B cell (primary cell): ENCODE results near the gene POMGNT1. TPM values are rescaled to one million over a fixed set of nuclear protein-coding genes. Genes with fewer than 3 reads are reported as not detected.

Experiments used
- ATAC-seq: fragments of 200-7000 bp; cut with Tn5 transposase; one replicate; pipeline ENCODE4 v1.10.0; 2021; ENCODE audit warnings: low read depth, mild to moderate bottlenecking, moderate number of reproducible peaks, moderate library complexity
- CTCF ChIA-PET: fragments of 350-600 bp; sonication (Branson Sonifier 250); formaldehyde crosslinking; loops from one replicate; lab custom pipeline; 2021; ENCODE audit warnings: antibody characterized with exemption, inconsistent platforms; lab: Charles Lee
- POLR2A ChIA-PET: fragments of 350-600 bp; sonication (Branson Sonifier 250); formaldehyde crosslinking; loops from one replicate; lab custom pipeline; 2021; ENCODE audit warnings: antibody characterized with exemption; lab: Charles Lee
- DNase-seq: peaks from one replicate; pipeline ENCODE4 v3.0.0; 2013
- H2AFZ ChIP-seq: 2 replicates; pipeline ENCODE4 v1.6.1; 2012; ENCODE audit warnings: mild to moderate bottlenecking, low read depth, low read length; ENCODE audit not compliant: insufficient read depth, poor library complexity, severe bottlenecking
- H3K27ac ChIP-seq, 2 donors: 1 replicate in 1 of 2; 2 replicates in 1 of 2; pipeline ENCODE4 v1.5.1; 2012 to 2013; ENCODE audit warnings: low read length in 2 of 2, mild to moderate bottlenecking in 2 of 2, moderate library complexity in 1 of 2
- H3K27me3 ChIP-seq, 4 experiments: fragments of 200-600 bp in 1 of 4; sonication (generic) in 1 of 4; replicated peaks in 1 of 4; 1 replicate in 2 of 4; 2 replicates in 2 of 4; pipeline versions ENCODE4 v1.6.1 to v1.7.0; 2013 to 2016; ENCODE audit warnings: low read length in 3 of 4, mild to moderate bottlenecking in 2 of 4, mixed read lengths in 1 of 4, moderate library complexity in 1 of 4; ENCODE audit not compliant: insufficient read depth in 4 of 4, control insufficient read depth in 3 of 4; ENCODE audit errors: control extremely low read depth in 1 of 4
- H3K36me3 ChIP-seq, 2 experiments: replicated peaks in 1 of 2; 1 replicate in 1 of 2; 2 replicates in 1 of 2; pipeline versions ENCODE4 v1.6.1 to v1.7.1; 2013; ENCODE audit warnings: low read length in 1 of 2; ENCODE audit not compliant: insufficient read depth in 2 of 2, control insufficient read depth in 1 of 2; ENCODE audit errors: control extremely low read depth in 1 of 2, extremely low read depth in 1 of 2
- H3K4me1 ChIP-seq, 2 donors: fragments of 200-600 bp in 1 of 2; sonication (generic) in 1 of 2; 1 replicate in 1 of 2; 2 replicates in 1 of 2; pipeline versions ENCODE4 v1.5.1 to v1.6.1; 2013 to 2017; ENCODE audit warnings: low read length in 2 of 2; ENCODE audit not compliant: control insufficient read depth in 2 of 2, insufficient read depth in 2 of 2
- H3K4me2 ChIP-seq: replicated peaks from 2 replicates; pipeline ENCODE3; 2012; ENCODE audit warnings: mild to moderate bottlenecking, low read depth, low read length; ENCODE audit not compliant: poor library complexity, severe bottlenecking
- H3K4me3 ChIP-seq, 5 experiments: fragments of 200-600 bp in 1 of 5; sonication (generic) in 1 of 5; 1 replicate in 3 of 5; 2 replicates in 2 of 5; pipeline versions ENCODE4 v1.5.1 to v1.7.0; 2011 to 2016; ENCODE audit warnings: low read length in 4 of 5, mild to moderate bottlenecking in 4 of 5, low read depth in 2 of 5, control low read depth in 1 of 5, moderate library complexity in 1 of 5; ENCODE audit not compliant: insufficient read depth in 1 of 5; ENCODE audit errors: control extremely low read depth in 1 of 5, extremely low read depth in 1 of 5
- H3K79me2 ChIP-seq: fragments of 200-600 bp; sonication (generic); one replicate; pipeline ENCODE4 v1.6.0; 2016; ENCODE audit warnings: low read length; ENCODE audit not compliant: control insufficient read depth, insufficient read depth
- H3K9ac ChIP-seq: fragments of 200-600 bp; sonication (generic); 2 replicates; pipeline ENCODE4 v1.6.1; 2017; ENCODE audit warnings: mild to moderate bottlenecking, low read length, moderate library complexity
- H3K9me3 ChIP-seq, 3 donors: one replicate each; pipeline versions ENCODE4 v1.6.1 to v1.7.1; 2013; ENCODE audit warnings: low read length in 2 of 3; ENCODE audit not compliant: control insufficient read depth in 2 of 3, insufficient read depth in 1 of 3; ENCODE audit errors: control extremely low read depth in 1 of 3
- H4K20me1 ChIP-seq: 2 replicates; pipeline ENCODE4 v1.6.0; 2012; ENCODE audit warnings: mild to moderate bottlenecking, low read length; ENCODE audit not compliant: insufficient read depth, control insufficient read depth, poor library complexity, severe bottlenecking
- H3K27ac Mint-ChIP-seq: one replicate; pipeline ENCODE4 v1.8.0; 2021; ENCODE audit warnings: mixed read lengths
- H3K27me3 Mint-ChIP-seq: one replicate; pipeline ENCODE4 v1.8.0; 2021; ENCODE audit warnings: mixed read lengths
- H3K4me1 Mint-ChIP-seq: one replicate; pipeline ENCODE4 v1.8.0; 2021; ENCODE audit warnings: mixed read lengths
- H3K4me3 Mint-ChIP-seq: one replicate; pipeline ENCODE4 v1.8.0; 2021; ENCODE audit warnings: mixed read lengths
- H3K9me3 Mint-ChIP-seq: one replicate; pipeline ENCODE4 v1.8.0; 2022; ENCODE audit warnings: mixed read lengths; ENCODE audit not compliant: insufficient read depth
- EZH2 ChIP-seq: IDR thresholded peaks from 2 replicates; pipeline ENCODE4 v1.6.1; 2012; ENCODE audit warnings: borderline replicate concordance, low read depth, mild to moderate bottlenecking, moderate library complexity, low read length; ENCODE audit not compliant: insufficient read depth, poor library complexity, severe bottlenecking
- WGBS: methylation state at CpG from one replicate; pipeline ENCODE4 v1.1.5; 2013; ENCODE audit warnings: missing lambda C conversion rate; ENCODE audit not compliant: insufficient coverage; 5-methylcytosine and 5-hydroxymethylcytosine counted together
- intact Hi-C: fragments of 100-400 bp; cut with micrococcal nuclease; formaldehyde crosslinking; loops from one replicate; pipeline ENCODE4 v1.10.0; 2022
- polyA plus RNA-seq: library from polyadenylated mRNA; depleted of rRNA; stranded (reverse); fragments of >200 nt; gene quantifications from 2 replicates; pipeline ENCODE4 v1.2.3, GENCODE V29; 2012
- total RNA-seq, 2 donors: library from RNA; stranded (reverse); fragments of 120-200 nt in 1 of 2; gene quantifications; 1 replicate in 1 of 2; 2 replicates in 1 of 2; pipeline versions ENCODE4 v1.2.3 to v1.2.4, GENCODE V29; 2013 to 2022
- TF ChIP-seq, protein P1 (sequence below): fragments of 200-600 bp; IDR thresholded peaks from one replicate; pipeline ENCODE4 v1.8.0; 2022; ENCODE audit warnings: antibody characterized with exemption, mild to moderate bottlenecking

Gene POMGNT1
- total and polyA plus RNA-seq, 2 donors (not counting 1 experiment from before 2014, with no cell fraction given), result 32.6 to 51.0 TPM

GRCh38 chr1:46193984-46194570 lies 4.2 kb downstream of the POMGNT1 start:
- Histone ChIP-seq H3K9ac (no peak overlapping the region), H4K20me1 (no peaks in the 10 kb centered on the region), H3K27ac (no peak overlapping the region), H3K4me2 (no peak overlapping the region), H3K4me1 (peaks cover 12 to 19% of the 10 kb centered on the region in 2 donors), H3K36me3 (peaks cover 0 to 47% of the 10 kb centered on the region in 2 experiments), H2AFZ (no peak overlapping the region), H3K79me2 (peaks cover 9% of the 10 kb centered on the region), H3K27me3 (no peaks in the 10 kb centered on the region), H3K4me3 (no peak overlapping the region), H3K9me3 (no peaks in the 10 kb centered on the region)
- ChIA-PET POLR2A (no interaction called here), CTCF (interaction anchor here (0.6 to 1.5 kb wide), 2 partner anchors 30 to 530 kb away, joined by 3 read pairs; no protein-coding TSS in a partner anchor)
- Mint-ChIP-seq H3K9me3 (no peaks in the 10 kb centered on the region), H3K4me1 (peaks cover 14% of the 10 kb centered on the region), H3K4me3 (no peak overlapping the region), H3K27me3 (no peaks in the 10 kb centered on the region), H3K27ac (no peak overlapping the region)
- WGBS, result 100% methylated on average over 6 of the region's 9 CpGs
- intact Hi-C loops, result no loop called here
- ATAC-seq, result no peak
- DNase-seq, result no peak
- TF ChIP-seq EZH2, result no peak
- TF ChIP-seq, protein P1, sequence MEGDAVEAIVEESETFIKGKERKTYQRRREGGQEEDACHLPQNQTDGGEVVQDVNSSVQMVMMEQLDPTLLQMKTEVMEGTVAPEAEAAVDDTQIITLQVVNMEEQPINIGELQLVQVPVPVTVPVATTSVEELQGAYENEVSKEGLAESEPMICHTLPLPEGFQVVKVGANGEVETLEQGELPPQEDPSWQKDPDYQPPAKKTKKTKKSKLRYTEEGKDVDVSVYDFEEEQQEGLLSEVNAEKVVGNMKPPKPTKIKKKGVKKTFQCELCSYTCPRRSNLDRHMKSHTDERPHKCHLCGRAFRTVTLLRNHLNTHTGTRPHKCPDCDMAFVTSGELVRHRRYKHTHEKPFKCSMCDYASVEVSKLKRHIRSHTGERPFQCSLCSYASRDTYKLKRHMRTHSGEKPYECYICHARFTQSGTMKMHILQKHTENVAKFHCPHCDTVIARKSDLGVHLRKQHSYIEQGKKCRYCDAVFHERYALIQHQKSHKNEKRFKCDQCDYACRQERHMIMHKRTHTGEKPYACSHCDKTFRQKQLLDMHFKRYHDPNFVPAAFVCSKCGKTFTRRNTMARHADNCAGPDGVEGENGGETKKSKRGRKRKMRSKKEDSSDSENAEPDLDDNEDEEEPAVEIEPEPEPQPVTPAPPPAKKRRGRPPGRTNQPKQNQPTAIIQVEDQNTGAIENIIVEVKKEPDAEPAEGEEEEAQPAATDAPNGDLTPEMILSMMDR, result no peak

DNA sequence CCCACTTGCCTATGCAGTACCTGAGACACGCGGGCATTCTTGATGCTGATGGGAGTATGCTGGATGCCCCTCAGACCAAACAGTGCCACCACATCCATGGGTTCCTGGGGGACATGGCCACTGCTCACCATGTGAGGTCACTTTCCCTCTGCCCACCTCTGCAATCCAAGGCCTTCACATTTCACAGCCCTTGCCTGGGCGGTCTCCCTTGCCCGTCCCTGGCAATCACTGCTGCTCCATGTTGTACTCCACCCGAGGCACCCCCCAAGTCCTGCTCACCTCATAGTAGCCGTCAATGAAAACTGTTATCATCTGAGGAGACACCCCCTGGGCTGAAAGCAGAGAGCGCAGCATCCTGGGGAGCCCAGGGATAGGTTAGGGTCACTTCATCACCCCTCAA lies 4.9 kb downstream of the POMGNT1 start:
- H3K27ac Mint-ChIP-seq, result no peak overlapping the region
- ChIA-PET POLR2A (no interaction called here), CTCF (no interaction called here)
- Histone ChIP-seq H3K36me3 (peaks cover 0 to 51% of the 10 kb centered on the region in 2 experiments), H2AFZ (no peak overlapping the region), H3K79me2 (peaks cover 9% of the 10 kb centered on the region), H4K20me1 (no peaks in the 10 kb centered on the region), H3K9ac (no peak overlapping the region), H3K4me3 (no peak overlapping the region), H3K27ac (no peak overlapping the region), H3K9me3 (no peaks in the 10 kb centered on the region), H3K4me2 (no peak overlapping the region), H3K4me1 (peaks cover 8 to 13% of the 10 kb centered on the region in 2 donors), H3K27me3 (no peaks in the 10 kb centered on the region)
- H3K27me3 Mint-ChIP-seq, result no peaks in the 10 kb centered on the region
- intact Hi-C loops, result no loop called here
- no peak for ATAC-seq
- H3K4me3 Mint-ChIP-seq, result no peak overlapping the region
- 100% methylated on average over 5 of the region's 7 CpGs for WGBS
- TF ChIP-seq, protein P1, result no peak
- TF ChIP-seq EZH2, result no peak
- DNase-seq, result no peak
- H3K9me3 Mint-ChIP-seq, result no peaks in the 10 kb centered on the region
- peaks cover 10% of the 10 kb centered on the region for H3K4me1 Mint-ChIP-seq
